Amygdala (tissue), 56 donors: ENCODE measurements around the gene SPATA13.

Source experiments
- DNase-seq, 56 donors: peaks; one replicate each; lab custom pipeline; 2025; lab: John Stamatoyannopoulos, UW

The SPATA13 gene

DNA sequence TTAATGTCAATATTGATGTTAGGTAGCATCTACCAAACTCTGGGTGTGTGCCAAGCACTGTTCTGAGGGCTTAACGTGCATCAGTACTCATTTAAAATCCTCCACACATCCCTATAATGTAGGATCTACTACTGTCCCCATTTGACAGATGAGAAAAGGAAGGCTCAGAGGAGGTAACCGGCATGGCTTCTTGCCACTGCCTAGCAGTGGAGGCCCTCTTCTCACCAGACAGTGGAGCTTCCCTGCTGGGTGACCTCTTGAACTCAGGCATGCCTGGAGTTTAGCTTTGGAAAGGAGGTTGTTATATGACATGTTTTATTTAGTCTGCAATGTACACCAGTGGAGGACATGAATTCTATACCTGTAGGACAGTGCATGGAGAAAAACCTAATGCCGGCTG, 2.1 kb downstream of the SPATA13 start:
- no peak for DNase-seq

- no peak for DNase-seq
Observed at GRCh38 chr13:24165746-24166145, 5.2 kb downstream of the SPATA13 start.

- DNase-seq: no peak
Observed at GRCh38 chr13:24166561-24166960, 6.0 kb downstream of the SPATA13 start.

GRCh38 chr13:24167666-24168391, 7.3 kb downstream of the SPATA13 start:
- peak in 1 of 56 donors; percentile 10 for DNase-seq

DNA sequence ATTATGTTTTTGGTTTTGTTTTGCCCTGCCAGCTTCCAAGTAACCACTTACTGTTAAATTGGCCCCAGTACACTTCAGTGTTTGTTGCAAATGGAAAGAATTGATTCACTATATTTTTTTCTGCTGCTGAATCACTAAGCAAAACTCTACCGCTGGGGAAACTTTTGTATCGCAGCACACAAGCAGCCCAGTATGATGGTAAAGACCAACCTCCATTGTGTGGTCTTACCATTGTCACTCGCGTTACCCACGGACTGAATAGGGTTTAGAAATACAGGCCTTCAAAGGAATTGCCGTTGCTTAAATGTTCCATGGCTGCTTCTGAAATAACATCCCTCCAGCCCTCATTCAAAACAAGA, 7.9 kb downstream of the SPATA13 start:
- DNase-seq: no peak

DNA sequence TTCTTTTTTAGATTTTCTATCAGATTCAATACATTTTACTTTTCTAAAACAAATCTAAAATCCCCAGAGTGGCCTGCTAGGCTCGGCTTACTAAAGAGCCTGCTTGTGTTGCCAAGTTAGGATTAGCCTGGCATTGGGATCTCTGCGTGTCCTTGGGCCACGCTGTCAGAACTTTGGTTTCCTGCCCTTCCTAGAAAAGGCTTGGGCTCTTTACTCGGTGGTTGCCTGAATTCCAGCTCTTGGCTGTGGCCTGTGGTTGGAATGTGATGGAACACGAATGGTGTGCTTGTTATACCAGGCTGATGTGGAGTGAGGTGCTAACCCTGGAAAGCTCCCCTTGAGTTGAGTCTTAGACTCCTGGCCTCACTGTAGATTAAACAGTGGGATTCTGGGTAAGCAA, 8.5 kb downstream of the SPATA13 start:
- DNase-seq: peak in 1 of 56 donors; percentile 11

DNA sequence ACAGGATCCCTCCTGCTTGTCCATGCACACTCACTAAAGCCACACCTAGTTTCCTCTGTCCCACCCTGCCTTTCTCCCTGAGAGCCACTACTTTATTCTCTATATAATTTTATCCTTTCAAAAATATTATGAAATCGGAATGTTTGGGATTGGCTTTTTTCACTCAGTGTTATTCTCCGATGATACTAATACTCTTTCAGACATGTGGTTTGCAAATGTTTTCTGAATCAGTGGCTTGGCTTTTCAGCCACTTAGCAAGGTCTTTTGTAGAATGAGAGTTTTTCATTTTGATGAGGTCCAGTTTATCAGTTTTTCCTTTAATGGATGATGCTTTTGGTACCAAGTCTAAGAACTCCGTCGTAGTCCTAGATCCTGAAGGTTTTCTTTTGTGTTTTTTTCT, 11.6 kb downstream of the SPATA13 start:
- DNase-seq: no peak

DNA sequence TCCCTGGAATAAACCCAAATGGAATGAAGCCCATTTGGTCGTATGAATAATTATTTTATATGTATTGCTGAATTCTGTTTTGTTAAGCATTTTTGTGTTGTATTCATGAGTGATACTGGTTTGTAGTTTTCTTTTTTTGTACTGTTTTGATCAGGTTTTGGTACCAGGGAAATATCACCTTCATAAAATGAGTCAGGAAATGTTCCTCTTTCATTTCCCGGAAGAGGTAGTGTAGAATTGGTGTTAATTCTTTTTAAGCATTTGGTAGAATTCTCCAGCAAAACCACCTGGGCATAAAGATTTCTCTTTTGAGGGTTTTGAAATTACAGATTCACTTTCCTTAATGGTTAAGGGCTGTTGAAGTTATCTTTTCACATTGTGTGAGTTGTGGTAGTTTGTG, 13.3 kb downstream of the SPATA13 start:
- DNase-seq: no peak

- DNase-seq: no peak
Observed at GRCh38 chr13:24175847-24176246, 15.3 kb downstream of the SPATA13 start.

DNA sequence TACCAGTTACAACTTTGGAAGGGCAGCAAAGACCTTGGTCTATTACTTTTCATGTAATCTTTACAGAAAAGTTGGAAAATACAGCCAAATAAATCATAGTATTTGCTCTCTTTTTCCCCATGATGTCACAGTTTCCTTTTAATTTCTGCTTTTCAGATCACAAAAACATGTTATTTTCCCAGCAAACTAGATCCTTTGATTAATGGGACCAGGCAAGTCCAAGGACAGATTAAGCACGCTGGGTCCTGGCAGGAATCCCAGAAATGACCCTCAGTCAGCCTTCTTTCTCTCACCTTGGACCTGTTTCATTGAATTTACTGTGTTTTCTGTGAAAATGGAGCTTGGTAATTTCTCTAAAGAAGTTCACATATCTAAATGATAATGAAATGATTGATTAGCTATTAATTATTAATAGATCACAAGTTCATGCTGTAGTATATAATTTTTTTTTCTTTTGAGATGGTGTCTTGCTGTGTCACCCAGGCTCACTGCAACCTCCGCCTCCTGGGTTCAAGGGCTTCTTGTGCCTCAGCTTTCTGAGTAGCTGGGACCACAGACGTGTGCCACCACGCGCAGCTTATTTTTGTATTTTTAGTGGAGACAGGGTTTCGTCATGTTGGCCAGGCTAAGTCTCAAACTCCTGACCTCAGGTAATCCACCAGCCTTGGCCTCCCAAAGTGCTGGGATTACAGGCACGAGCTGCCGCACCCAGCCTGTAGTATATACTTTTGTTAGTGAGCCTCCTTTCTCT, 16.0 kb downstream of the SPATA13 start:
- peak in 6 of 56 donors; percentile 5 to 31 (median 20) for DNase-seq

DNA sequence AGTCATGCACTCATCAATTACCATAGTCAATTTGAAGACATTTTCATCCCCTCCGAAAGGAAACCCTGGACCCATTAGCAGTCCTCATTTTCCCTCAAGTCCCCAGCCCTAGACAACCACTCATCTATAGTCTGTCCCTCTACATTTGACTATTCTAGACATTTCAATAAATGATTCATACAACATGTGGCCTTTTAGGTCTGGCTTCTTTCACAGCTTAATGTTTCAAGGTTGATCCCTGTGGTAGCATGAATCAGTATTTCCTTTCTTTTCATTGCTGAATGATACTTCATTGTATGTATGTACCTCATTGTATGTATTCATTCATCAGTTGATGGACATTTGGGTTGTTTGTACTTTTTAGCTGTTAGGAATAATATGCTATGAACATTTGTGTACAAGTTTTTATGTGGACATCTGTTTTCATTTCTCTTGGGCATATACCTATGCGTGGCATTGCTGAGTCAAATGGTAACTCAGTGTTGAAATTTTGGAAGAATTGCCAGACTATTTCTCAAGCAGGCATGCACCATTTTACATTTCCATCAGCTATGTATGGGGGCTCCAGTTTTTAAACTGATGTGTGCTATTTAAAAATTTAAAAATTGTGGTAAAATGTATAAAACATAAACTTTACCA, 18.4 kb downstream of the SPATA13 start:
- no peak for DNase-seq

DNA sequence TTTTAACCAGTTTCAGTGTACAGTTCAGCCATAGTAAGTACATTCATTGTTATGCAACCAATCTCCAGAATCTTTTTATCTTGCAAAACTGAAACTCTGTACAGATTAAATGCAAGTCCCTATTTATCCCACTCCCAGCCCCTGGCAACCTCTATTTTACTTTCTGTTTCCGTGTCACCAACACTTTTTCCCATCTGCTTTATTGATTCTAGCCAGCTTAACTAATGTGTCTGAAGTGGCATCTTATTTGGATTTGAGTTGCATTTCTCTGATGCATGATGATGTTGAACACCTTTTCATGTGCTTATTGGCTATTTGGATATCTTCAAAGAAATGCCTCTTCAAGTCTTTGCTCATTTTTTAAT, 18.9 kb downstream of the SPATA13 start:
- no peak for DNase-seq

DNA sequence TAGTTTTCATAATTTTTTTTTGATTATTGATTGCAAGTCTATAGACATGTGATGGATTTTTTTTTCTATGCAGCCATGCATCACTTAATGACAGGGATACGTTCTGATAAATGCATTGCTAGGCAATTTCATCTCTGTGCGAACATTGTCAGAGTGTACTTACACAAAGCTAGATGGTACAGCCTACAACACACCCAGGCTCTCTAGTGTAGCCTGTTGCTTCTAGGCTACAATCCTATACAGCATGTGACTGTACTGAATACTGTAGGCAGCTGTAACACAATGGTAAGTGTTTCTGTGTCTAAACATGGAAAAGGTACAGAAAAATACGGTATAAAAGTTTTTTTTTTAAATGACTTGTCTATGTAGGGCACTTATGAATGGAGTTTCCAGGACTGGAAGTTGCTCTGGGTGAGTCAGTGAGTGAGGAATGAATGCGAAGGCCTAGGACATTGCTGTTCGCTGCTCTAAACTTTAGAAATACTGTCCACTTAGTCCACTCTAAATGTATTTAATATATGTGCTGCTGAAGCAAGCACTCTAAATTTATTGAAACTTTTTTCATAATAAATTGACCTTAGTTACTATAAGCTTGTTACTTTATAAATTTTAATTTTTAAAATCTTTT, 20.3 kb downstream of the SPATA13 start:
- DNase-seq: no peak

DNA sequence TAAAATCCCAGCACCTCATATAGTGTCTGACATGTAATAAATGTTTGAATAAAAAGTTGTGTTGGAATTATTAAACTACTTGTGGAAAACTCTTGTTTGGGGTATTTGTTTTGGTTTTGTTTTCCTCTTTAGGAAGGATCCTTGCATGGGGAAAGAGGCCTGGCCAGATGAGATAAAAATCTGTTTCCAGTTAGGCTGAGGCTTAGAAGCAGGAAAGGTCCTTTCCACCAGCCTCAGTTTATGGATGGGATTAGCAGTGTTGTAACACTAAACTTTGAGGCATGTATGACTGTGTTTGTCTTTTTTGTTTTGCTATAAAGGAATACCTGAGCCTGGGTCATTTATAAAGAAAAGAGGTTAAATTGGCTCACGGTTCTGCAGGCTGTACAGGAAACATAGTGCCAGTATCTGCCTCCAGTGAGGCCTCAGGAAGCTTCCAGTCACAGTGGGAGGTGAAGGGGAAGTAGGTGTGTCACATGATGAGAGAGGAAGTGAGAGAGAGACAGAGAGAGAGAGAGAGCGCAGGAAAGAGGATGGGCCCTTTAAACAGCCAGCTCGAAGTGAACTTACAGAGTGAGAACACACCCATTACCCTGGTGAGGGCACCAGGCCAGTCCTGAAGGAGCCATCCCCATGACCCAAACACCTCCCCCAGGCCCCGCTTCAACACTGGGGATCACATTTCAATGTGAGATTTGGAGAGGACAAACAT, 21.6 kb downstream of the SPATA13 start:
- DNase-seq: no peak

DNA sequence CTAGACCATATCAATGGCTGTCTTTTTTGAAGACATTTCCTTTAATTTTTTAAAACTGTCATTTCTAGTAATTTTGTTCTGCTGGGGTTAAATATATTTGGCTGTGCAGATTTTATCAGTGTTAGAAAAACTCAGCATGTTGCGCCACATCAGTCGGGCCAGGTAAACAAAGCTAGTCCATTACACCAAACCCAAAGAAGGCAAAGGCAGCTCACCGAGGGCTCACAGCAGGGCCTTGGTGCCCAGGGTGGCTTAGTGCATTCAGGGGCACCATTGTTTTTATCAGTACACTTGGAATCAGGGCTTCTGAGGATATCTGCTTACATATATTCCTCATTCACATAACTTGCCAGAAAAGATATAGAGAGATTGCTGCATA, 22.2 kb downstream of the SPATA13 start:
- DNase-seq: no peak

DNA sequence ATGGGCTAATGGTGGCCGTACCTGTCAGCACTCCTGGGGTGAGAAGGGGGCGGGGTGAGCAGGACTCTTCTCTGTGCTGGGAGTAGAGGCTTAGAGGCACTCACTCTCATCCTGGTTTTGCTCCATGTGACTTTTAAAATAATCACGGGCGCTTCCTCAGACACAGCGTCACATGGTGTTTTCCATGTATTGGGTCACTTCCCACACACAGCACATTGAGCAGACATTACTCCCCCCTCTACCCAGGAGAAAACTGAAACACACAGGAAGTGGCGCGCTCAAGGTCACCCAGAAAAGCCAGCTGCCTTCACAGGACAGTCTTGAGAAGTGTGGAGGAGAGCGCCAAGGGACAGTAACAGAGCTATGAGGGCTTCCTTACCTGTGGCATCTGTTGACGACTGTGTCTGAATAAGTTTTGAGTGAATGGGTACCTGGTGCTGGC, 23.2 kb downstream of the SPATA13 start:
- DNase-seq: no peak

- no peak for DNase-seq
Observed at GRCh38 chr13:24184265-24184841, 23.8 kb downstream of the SPATA13 start.

DNA sequence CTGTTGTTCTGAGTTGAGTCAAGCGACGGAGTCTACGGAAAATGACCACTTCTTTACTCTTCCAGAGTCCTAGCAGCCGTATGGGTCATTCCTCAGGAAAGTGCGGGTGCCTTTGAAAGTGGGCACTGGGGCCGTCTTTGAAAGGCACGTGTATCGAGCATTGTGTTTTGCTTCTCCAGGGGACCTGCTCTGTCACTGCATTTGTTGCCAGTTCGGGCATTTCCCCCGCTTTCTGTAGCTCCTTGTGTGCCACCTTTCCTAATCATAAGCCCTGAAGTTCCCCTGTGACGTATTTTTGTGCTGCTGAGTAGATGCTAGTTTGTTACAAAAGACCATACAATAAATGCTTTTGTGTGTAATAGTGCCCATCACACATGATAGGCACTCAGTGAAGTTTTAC, 24.4 kb downstream of the SPATA13 start:
- no peak for DNase-seq

DNA sequence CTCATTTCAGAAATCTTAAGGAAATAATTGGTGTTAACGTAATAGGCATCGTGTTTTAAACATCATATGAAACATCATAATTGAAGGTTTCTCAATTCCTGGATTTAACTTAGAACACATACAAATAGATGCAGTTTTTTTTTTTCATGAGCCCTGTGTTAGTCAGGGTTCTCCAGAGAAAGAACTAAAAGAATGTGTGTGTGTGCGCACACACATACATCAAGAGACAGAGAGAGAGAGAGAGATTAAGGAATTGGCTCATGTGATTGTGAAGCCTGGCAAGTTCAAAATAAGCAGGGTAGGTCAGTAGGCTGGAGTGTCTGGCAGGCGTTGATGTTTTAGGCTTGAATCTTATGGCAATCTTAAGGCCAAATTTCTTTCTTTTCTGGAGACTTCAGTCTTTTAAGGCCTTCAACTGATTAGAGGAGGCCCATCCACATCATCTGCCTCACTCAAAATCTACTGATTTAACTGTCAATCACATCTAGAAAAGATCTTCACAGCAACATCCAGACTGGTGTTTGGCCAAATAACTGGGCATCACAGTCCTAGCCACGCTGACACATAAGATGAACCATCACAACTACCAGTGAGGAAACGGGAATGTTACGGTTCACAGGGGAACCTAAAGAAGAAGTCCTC, 25.2 kb downstream of the SPATA13 start:
- no peak for DNase-seq

DNA sequence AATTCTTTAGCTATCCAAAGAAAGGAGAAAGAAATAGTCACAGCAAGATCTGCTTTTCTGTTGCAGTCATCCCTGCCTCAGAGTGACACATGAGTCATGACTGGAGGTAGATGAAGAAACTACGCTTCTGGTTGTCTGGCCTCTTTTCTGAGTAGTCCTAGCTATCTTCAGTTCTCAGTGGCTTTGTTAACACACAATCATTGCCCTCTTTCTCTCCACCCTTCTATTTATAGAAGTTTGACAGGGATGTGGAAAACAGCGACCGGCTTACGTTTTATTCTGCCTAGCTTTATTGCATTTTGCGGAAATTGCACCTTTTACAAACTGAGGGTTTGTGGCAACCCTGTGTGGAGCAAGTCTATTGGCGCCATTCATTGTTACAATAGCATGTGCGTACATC, 26.7 kb downstream of the SPATA13 start:
- DNase-seq: no peak
